ENCODE data around the gene KREMEN1.

GRCh38 chr22:29026579-29026978 lies 46.3 kb upstream of the KREMEN1 start:
- no peak for TF ChIP-seq CTCF (conservative IDR thresholded peaks at IDR 0.05; ENCODE audit: low read depth, low read length)
- TF ChIP-seq MAZ (IDR thresholded peaks at IDR 0.05; ENCODE audit: borderline replicate concordance, low read depth, low read length) = no peak
- TF ChIP-seq POLR2A (IDR thresholded peaks at IDR 0.05; ENCODE audit: low read depth, low read length) = no peak
- TF ChIP-seq ELK1 (IDR thresholded peaks at IDR 0.05; ENCODE audit: borderline replicate concordance, low read depth, low read length) = no peak
- TF ChIP-seq USF2 (IDR thresholded peaks at IDR 0.05; ENCODE audit: low read depth, low read length) = no peak
- TF ChIP-seq RAD21 (IDR thresholded peaks at IDR 0.05; ENCODE audit: low read length) = no peak
- no peak for TF ChIP-seq BHLHE40 (IDR thresholded peaks at IDR 0.05; ENCODE audit: low read depth, low read length)
- TF ChIP-seq MAFK (IDR thresholded peaks at IDR 0.05; ENCODE audit: low read depth, low read length) = no peak
- TF ChIP-seq CEBPB (IDR thresholded peaks at IDR 0.05; ENCODE audit: low read depth, low read length) = no peak
- no peak for TF ChIP-seq MXI1 (IDR thresholded peaks at IDR 0.05; ENCODE audit: borderline replicate concordance, low read depth, low read length)
